Measurements from ENCODE around the gene GCGR. TPM values are rescaled to one million over a fixed set of nuclear protein-coding genes. Genes with fewer than 3 reads are reported as not detected.

Gene GCGR
- not detected for total RNA-seq

DNA sequence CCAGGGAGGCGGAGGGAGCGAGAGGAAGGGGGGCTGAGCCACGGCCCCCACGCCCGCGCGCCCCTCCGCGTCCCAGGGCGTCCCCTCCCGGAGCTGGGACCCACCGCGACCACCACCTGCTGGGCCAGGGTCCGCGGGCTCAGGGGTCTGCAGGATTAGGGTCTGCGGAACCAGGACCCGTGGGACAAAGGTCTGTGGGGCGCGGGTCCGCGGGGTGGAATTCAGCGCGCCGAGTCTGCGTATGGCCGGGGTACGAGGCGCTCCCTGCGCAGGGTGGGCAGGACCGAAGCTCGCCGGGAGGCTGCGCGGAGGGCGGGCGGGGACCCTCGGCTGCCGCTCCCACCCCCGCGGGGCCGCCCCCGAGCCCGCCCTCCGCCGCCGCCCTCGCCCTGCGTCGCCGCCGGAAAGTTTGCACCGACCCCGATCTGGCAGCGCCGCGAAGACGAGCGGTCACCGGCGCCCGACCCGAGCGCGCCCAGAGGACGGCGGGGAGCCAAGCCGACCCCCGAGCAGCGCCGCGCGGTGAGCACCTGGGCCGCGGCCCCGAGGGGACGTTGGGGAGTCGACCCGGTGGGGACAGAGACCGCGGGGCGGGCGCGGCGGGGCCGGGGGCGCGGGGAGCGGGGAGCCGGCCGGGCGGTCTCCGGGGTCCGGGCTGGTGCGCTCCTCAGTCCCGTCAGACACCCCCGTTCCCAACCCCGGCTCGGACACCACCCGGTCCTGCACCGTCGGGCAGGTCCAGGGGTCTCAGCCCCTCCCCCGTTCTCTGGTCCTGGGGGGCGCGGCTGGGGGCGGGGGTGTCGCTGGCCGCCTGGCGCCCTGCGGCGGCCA is at the start of gene GCGR:
GCGR (plus strand) TSS at position 423 of the 831 bp plus-strand sequence. CDS start 4,869 bp downstream, outside the sequence.

DNA sequence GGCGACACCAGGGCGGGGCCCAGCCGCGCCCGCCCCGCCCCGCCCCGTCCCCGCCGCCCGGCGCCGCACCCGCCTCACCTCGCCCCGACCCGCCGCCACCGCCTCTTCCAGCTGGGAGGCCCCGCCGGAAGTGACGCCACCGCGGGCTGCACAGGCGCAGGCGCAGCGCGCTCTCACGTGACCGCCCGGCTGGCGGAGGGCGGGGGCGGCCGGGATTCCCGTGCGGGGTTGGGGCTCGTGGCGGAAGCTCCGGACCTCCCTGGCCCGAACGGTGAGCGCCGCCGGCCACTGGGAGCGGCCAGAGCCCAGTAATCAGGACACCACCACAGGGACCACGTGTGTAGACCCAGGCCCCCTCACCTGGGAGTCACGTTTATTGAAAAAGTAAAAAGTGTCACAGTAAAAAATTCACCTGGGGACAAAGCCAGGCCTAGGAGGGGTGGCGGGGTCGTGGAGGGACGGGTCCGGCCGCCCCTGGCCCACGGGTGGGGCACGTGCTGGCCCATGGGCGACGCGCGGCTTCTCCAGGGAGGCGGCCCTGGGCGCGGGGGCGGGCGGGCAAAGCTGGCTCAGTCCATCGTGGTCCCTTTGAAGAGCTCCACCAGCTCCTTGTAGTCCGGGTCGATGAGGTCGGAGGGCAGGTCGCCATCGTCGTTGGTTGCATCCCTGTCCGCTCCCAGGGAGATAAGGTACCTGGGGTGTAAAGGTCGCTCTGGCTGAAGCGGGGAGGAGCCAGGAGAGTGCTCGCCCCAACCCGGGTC is 29.4 kb downstream of the GCGR start, which contains the start of gene MCRIP1:
MCRIP1 (minus strand) TSS at position 132 of the 761 bp plus-strand sequence. CDS start 8,785 bp downstream, outside the sequence.

DNA sequence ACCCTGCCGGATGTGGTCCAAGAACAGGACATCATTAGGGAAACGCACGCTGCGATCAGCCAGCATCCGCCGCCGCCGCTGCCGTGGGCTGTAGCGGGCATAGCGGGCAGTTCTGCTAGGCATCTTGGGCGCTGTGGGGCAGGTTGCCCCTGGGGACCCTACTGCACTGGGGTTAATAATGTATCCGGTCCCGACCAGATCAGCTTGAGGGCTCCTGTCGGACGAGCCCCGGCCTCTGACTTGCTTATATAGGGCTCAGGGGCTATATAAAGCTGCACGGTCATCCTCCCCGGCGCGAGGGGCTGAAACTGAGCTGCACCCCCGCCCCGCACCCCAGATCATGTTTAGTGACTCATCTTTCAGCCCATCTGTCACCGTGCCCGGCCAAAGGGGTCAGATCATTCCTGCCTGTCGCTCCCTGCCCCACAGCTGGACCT is 30.9 kb downstream of the GCGR start, which contains the start of gene PPP1R27:
PPP1R27 (minus strand) TSS at position 220 of the 437 bp plus-strand sequence; CDS start at position 123, 97 bp downstream.

DNA sequence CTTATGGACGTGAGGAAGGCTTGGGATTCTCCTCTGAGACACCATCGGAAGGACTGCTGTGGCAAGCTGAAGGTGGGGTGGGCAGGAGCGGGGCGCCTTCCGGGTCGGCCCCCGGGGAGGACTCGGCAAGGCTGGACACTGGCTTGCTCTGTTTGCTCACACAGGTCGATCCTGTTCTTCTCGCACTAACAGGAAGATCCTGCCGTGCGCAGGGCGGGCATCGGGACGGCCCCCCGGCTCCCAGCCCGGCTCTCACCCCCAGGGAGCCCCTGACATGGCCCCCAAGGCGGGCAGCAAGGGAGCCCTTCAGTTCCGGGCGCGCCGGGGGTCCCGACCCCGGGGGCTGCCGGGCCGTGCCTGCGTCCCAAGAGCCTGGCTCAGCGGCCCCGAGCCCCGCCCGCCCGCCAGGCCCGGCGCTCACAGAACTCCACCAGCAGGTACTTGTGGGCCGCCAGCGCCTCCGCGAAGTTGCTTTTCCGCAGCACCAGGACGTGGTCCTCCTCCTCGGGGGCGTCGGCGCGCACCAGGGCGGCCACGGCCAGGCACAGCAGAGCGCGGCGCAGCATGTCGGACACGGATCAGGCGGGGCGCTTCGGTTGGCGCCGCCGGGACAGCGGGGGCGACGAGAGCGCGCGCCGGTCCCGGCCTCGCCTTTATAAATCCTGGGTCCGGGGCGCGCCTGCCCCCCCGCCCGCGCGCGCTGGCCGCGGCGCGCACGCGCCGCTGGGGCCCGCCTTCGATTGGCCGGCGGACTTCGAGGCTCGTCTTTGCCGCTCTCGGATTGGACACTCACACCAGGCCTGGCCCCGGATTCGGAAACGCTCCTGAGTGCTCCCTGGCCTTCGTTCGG is 56.2 kb downstream of the GCGR start, which contains the start of gene P4HB:
P4HB (minus strand) TSS at position 630 of the 850 bp plus-strand sequence; CDS start at position 566, 64 bp downstream.

Other genes starting within 250 kb of the GCGR start
- gene NPLOC4, start 167.0 kb upstream of the GCGR start, total RNA-seq = 44.4 TPM
- gene TSPAN10, start 167.0 kb upstream of the GCGR start, total RNA-seq = 0.63 TPM
- not detected for gene PDE6G, start 147.6 kb upstream of the GCGR start, total RNA-seq
- 13.8 TPM for gene OXLD1, start 137.5 kb upstream of the GCGR start, total RNA-seq
- 6.3 TPM for gene CCDC137, start 137.4 kb upstream of the GCGR start, total RNA-seq
- 31.9 TPM for gene ARL16, start 120.4 kb upstream of the GCGR start, total RNA-seq
- 67.9 TPM for gene HGS, start 120.1 kb upstream of the GCGR start, total RNA-seq
- gene MRPL12, start 100.8 kb upstream of the GCGR start, total RNA-seq = 4.7 TPM
- 6.6 TPM for gene SLC25A10, start 91.9 kb upstream of the GCGR start, total RNA-seq
- 69.2 TPM for gene MCRIP1, start 29.1 kb downstream of the GCGR start, total RNA-seq
- gene PPP1R27, start 30.9 kb downstream of the GCGR start, total RNA-seq = not detected
- 87.0 TPM for gene P4HB, start 56.4 kb downstream of the GCGR start, total RNA-seq
- gene ARHGDIA, start 67.2 kb downstream of the GCGR start, total RNA-seq = 57.6 TPM
- gene ALYREF, start 87.4 kb downstream of the GCGR start, total RNA-seq = 62.3 TPM
- 57.0 TPM for gene ANAPC11, start 87.6 kb downstream of the GCGR start, total RNA-seq
- 2.5 TPM for gene NPB, start 98.1 kb downstream of the GCGR start, total RNA-seq
- gene PCYT2, start 107.2 kb downstream of the GCGR start, total RNA-seq = 31.3 TPM
- 15.3 TPM for gene SIRT7, start 114.0 kb downstream of the GCGR start, total RNA-seq
- 17.8 TPM for gene MAFG, start 123.6 kb downstream of the GCGR start, total RNA-seq
- gene PYCR1, start 133.2 kb downstream of the GCGR start, total RNA-seq = 18.2 TPM
- not detected for gene MYADML2, start 143.1 kb downstream of the GCGR start, total RNA-seq
- gene NOTUM, start 157.0 kb downstream of the GCGR start, total RNA-seq = 0.63 TPM
- gene ASPSCR1, start 173.5 kb downstream of the GCGR start, total RNA-seq = 22.5 TPM
- gene CENPX, start 218.7 kb downstream of the GCGR start, total RNA-seq = 28.5 TPM
- 24.7 TPM for gene LRRC45, start 219.2 kb downstream of the GCGR start, total RNA-seq
- 80.4 TPM for gene RAC3, start 227.5 kb downstream of the GCGR start, total RNA-seq
- gene DCXR, start 233.5 kb downstream of the GCGR start, total RNA-seq = 16.3 TPM
- gene RFNG, start 247.7 kb downstream of the GCGR start, total RNA-seq = 27.2 TPM
- gene GPS1, start 247.7 kb downstream of the GCGR start, total RNA-seq = 78.9 TPM